Stimulated activated CD4-positive, alpha-beta T cell treated with anti-CD3 and anti-CD28 coated beads, TNF-alpha, amount 100 ng/mL, for 4 hours (primary cell): ENCODE results near the gene RYR2.
"Not testable (repeated sequence)": the region's sequence is repeated elsewhere in the genome, so short reads cannot be mapped to it uniquely, and the experiment has no call there.

Source experiments
- DNase-seq, 3 experiments: peaks; one replicate each; pipeline ENCODE4 v3.0.0-alpha.2; 2020; ENCODE audit warnings: low read depth in 3 of 3

Gene RYR2

GRCh38 chr1:237788069-237788468 is 746.1 kb downstream of the RYR2 start:
- no peak for DNase-seq

- no peak for DNase-seq
Measured at GRCh38 chr1:237789619-237790018, 747.6 kb downstream of the RYR2 start.

- no peak for DNase-seq
Measured at GRCh38 chr1:237791592-237791991, 749.6 kb downstream of the RYR2 start.

- DNase-seq: no peak
Measured at GRCh38 chr1:237792149-237792548, 750.2 kb downstream of the RYR2 start.

- DNase-seq: no peak
Measured at GRCh38 chr1:237792726-237793125, 750.7 kb downstream of the RYR2 start.

- DNase-seq: no peak
Measured at GRCh38 chr1:237794071-237794470, 752.1 kb downstream of the RYR2 start.

- no peak for DNase-seq
Measured at GRCh38 chr1:237795558-237795957, 753.6 kb downstream of the RYR2 start.

GRCh38 chr1:237799762-237800474 is 757.9 kb downstream of the RYR2 start:
- DNase-seq: no peak

- no peak for DNase-seq
Measured at GRCh38 chr1:237804516-237804915, 762.5 kb downstream of the RYR2 start.

GRCh38 chr1:237809099-237809498 is 767.1 kb downstream of the RYR2 start:
- DNase-seq: no peak

- no peak for DNase-seq
Measured at GRCh38 chr1:237811633-237812032, 769.6 kb downstream of the RYR2 start.

GRCh38 chr1:237812061-237812460 is 770.1 kb downstream of the RYR2 start:
- no peak for DNase-seq

GRCh38 chr1:237814319-237814924 is 772.4 kb downstream of the RYR2 start:
- DNase-seq: no peak

GRCh38 chr1:237817277-237817676 is 775.3 kb downstream of the RYR2 start:
- DNase-seq: no peak

- DNase-seq: not testable (repeated sequence)
Measured at GRCh38 chr1:237820634-237821033, 778.6 kb downstream of the RYR2 start.

- no peak for DNase-seq
Measured at GRCh38 chr1:237832858-237833257, 790.9 kb downstream of the RYR2 start.

GRCh38 chr1:237834048-237834447 is 792.1 kb downstream of the RYR2 start:
- DNase-seq: no peak

GRCh38 chr1:237834461-237834860 is 792.5 kb downstream of the RYR2 start:
- DNase-seq: no peak

- DNase-seq: no peak
Measured at GRCh38 chr1:237838320-237838719, 796.3 kb downstream of the RYR2 start.

- DNase-seq: no peak
Measured at GRCh38 chr1:237838904-237839534, 797.0 kb downstream of the RYR2 start.

- no peak for DNase-seq
Measured at GRCh38 chr1:237841485-237841884, 799.5 kb downstream of the RYR2 start.

- DNase-seq: not testable (repeated sequence)
Measured at GRCh38 chr1:237843516-237843915, 801.5 kb downstream of the RYR2 start.

GRCh38 chr1:237851210-237851845 is 809.3 kb downstream of the RYR2 start:
- no peak for DNase-seq
